GM18868 (cell line): ENCODE results near the gene TCEANC2.
A peak's percentile ranks its signal among the peaks of the same experiment; 100 is the strongest.
"Not testable (repeated sequence)": the region's sequence is repeated elsewhere in the genome, so short reads cannot be mapped to it uniquely, and the experiment has no call there.

Source experiments
- ATAC-seq: cut with Tn5 transposase; IDR thresholded peaks from one replicate; pipeline ENCODE4 v1.9.1; 2021; ENCODE audit warnings: mild to moderate bottlenecking, moderate library complexity; ENCODE audit not compliant: unreplicated experiment

TCEANC2 gene

GRCh38 chr1:54024811-54025210, 28.6 kb upstream of the TCEANC2 start:
- ATAC-seq = not testable (repeated sequence)

GRCh38 chr1:54027848-54028247, 25.6 kb upstream of the TCEANC2 start:
- ATAC-seq = no peak

GRCh38 chr1:54028306-54029251, 24.8 kb upstream of the TCEANC2 start:
- ATAC-seq = no peak

GRCh38 chr1:54037476-54037875, 15.9 kb upstream of the TCEANC2 start:
- ATAC-seq = no peak

- no peak for ATAC-seq
Observed at GRCh38 chr1:54041806-54042205, 11.6 kb upstream of the TCEANC2 start.

- no peak for ATAC-seq
Observed at GRCh38 chr1:54045496-54045895, 7.9 kb upstream of the TCEANC2 start.

GRCh38 chr1:54046671-54047383, 6.6 kb upstream of the TCEANC2 start:
- no peak for ATAC-seq

GRCh38 chr1:54047384-54048305, 5.8 kb upstream of the TCEANC2 start:
- ATAC-seq = no peak

GRCh38 chr1:54050435-54050834, 3.0 kb upstream of the TCEANC2 start:
- ATAC-seq = not testable (repeated sequence)

GRCh38 chr1:54051933-54052430, 1.4 kb upstream of the TCEANC2 start:
- ATAC-seq = no peak

- ATAC-seq = peak; percentile 14
Observed at GRCh38 chr1:54052431-54052933, 926 bp upstream of the TCEANC2 start.

- no peak for ATAC-seq
Observed at GRCh38 chr1:54053745-54054437, 483 bp downstream of the TCEANC2 start.

- ATAC-seq = no peak
Observed at GRCh38 chr1:54054438-54054749, 986 bp downstream of the TCEANC2 start.

- no peak for ATAC-seq
Observed at GRCh38 chr1:54064299-54064698, 10.9 kb downstream of the TCEANC2 start.

- peak; percentile 14 for ATAC-seq
Observed at GRCh38 chr1:54069791-54070170, 16.4 kb downstream of the TCEANC2 start.

- ATAC-seq = peak; percentile 68
Observed at GRCh38 chr1:54070171-54070837, 16.9 kb downstream of the TCEANC2 start.

- ATAC-seq = no peak
Observed at GRCh38 chr1:54077359-54077758, 24.0 kb downstream of the TCEANC2 start.

GRCh38 chr1:54080598-54081049, 27.2 kb downstream of the TCEANC2 start:
- ATAC-seq = no peak
